Astrocyte (in vitro differentiated cells and primary cell): ENCODE data around the gene SRPRA.

Experiments used
- CTCF ChIP-seq: IDR thresholded peaks from 2 replicates; pipeline ENCODE4 v1.5.1; 2011; ENCODE audit warnings: low read depth, mild to moderate bottlenecking, inconsistent platforms, low read length, moderate library complexity; ENCODE audit not compliant: insufficient read depth
- EZH2 ChIP-seq: IDR thresholded peaks from 2 replicates; pipeline ENCODE4 v1.6.1; 2012; ENCODE audit warnings: mild to moderate bottlenecking, low read length, inconsistent platforms; ENCODE audit not compliant: insufficient read depth

GRCh38 chr11:126288237-126288636, 19.5 kb upstream of the SRPRA start:
- TF ChIP-seq CTCF (no peak), EZH2 (no peak)
